ENCODE results near the gene PSD4.

The PSD4 gene

GRCh38 chr2:113203901-113204519, 30.2 kb downstream of the PSD4 start:
- peak; percentile 31 to 60 (median 51) for DNase-seq (ENCODE audit: low read depth in 3 of 3, low spot score in 1 of 3)

DNA sequence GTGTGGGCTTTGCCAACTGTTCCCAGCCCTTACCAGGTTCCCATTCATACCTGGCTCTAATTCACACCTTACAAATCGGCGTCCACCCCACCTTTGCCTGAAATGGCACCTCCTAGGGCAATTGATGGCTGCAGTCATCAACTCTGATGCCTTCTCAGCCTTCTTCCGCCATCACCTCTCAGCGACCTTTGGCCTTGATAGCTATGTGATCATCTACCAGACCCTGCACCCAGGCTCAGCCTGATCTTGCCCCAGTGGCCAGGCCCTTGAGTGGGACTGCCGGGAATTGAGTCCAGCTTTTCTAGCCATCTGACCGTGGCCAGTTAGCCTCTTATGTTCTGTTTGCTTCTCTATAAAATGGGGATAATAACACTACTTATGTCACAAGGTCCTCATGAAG, 32.5 kb downstream of the PSD4 start:
- no peak for DNase-seq (ENCODE audit: low read depth in 3 of 3, low spot score in 1 of 3)

- DNase-seq (ENCODE audit: low read depth in 3 of 3, low spot score in 1 of 3), result no peak
Observed at GRCh38 chr2:113207021-113207420, 33.2 kb downstream of the PSD4 start.

DNA sequence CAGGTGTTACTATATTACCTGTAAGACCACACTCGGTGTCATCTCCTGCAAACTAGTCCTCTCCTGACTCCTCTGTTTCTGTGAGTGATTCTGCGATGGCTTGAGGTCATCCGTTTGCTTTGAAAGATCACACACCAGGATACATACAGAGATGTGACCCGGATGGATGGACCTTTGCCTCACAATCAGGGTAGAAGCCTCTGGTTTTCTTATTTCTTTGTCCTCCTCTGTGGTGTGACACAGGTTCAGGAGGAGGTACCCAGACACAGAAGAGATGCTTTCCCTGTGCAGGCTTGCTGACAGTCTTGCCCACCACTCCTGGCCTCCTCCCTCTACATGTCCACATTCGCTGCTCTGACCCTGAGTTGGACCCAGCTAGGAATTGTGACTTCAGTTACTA, 34.6 kb downstream of the PSD4 start:
- DNase-seq (ENCODE audit: low read depth in 3 of 3, low spot score in 1 of 3), result no peak

- DNase-seq (ENCODE audit: low read depth in 3 of 3, low spot score in 1 of 3), result no peak
Observed at GRCh38 chr2:113209011-113209645, 35.4 kb downstream of the PSD4 start.

GRCh38 chr2:113209646-113210171, 35.9 kb downstream of the PSD4 start:
- no peak for DNase-seq (ENCODE audit: low read depth in 3 of 3, low spot score in 1 of 3)

DNA sequence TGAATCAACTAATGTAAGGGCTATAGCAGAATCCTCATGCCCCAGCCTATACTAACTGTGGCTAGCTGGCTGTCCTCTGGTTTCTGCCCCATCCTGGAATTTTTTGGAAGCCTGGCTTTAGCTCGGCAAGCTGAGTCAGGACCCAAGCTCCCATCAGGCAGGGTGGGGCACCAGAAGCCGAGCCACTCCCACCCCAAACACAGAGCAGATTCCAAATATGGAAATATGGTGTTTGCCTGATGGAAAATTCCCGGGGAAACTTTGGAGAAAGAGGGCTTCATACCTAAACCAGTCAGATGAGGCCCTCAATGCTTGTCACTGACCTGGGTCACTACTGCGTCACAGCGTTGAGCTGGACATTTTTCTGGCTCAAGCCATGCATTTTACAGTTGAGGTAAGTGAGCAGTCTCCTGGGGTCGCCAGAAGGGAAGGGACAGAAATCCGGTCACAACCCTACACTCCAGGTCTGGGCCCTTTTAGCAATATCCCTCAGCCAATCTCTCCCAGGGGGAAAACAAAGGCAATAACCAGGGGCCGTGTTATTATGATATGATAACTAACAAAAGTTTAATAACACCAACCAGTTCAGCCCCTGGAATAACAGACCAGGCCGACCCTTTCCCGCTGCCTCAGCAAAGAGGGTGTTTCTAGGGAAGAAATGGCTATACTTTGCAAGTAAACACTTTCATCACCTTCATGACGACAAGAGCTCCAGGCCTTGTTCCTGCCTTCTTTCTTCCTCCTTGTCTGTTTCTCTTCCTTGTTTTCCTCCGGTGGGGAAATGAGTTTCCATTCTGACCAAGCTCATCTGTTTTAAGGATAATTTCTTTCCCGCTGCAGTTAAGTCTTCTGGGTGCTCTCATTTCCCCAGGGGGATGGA, 37.7 kb downstream of the PSD4 start:
- no peak for DNase-seq (ENCODE audit: low read depth in 3 of 3, low spot score in 1 of 3)

GRCh38 chr2:113212245-113213060, 38.7 kb downstream of the PSD4 start:
- DNase-seq (ENCODE audit: low read depth in 3 of 3, low spot score in 1 of 3), result no peak

- no peak for DNase-seq (ENCODE audit: low read depth in 3 of 3, low spot score in 1 of 3)
Observed at GRCh38 chr2:113213061-113213930, 39.5 kb downstream of the PSD4 start.

- no peak for DNase-seq (ENCODE audit: low read depth in 3 of 3, low spot score in 1 of 3)
Observed at GRCh38 chr2:113214141-113214540, 40.4 kb downstream of the PSD4 start.

DNA sequence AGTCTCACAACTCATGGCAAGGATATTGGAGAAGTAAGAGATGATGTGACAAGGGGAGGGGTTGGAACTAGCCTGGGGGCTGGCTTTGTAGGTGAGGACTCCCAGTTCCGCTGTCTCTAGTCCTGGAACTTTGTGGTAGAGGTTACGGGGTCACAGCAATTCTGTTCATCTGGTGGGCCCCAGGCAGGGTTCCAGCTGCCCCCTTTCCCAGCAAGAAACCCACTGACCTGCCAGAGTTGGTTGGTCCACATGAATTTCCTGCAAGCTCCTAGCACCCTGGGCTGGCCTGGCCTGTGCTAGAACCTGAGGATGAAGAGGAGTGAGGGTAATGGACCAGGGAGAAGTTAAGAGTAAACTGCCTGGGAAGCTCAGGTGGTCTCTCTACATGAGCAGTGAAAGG, 41.3 kb downstream of the PSD4 start:
- DNase-seq (ENCODE audit: low read depth in 3 of 3, low spot score in 1 of 3), result no peak

DNA sequence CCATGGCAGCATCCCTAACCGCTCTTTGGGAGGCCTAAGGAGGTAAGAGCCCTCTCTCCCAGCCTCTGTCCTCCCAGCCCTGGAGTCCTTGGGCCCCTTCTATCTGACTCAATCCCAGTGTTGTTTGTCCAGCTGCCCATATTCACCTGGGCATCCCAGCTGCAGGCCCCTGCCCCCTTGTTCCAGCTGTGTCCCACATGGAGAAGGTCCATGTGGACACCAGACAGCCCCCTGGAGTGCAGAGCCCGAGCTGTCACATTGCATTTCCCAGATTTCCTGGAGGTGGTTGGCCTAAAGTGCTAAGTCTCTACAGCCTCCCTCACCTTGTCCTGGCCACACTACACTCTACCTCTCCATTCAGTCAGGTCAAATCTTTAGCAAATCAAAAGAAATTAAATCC, 42.5 kb downstream of the PSD4 start:
- DNase-seq (ENCODE audit: low read depth in 3 of 3, low spot score in 1 of 3), result no peak

DNA sequence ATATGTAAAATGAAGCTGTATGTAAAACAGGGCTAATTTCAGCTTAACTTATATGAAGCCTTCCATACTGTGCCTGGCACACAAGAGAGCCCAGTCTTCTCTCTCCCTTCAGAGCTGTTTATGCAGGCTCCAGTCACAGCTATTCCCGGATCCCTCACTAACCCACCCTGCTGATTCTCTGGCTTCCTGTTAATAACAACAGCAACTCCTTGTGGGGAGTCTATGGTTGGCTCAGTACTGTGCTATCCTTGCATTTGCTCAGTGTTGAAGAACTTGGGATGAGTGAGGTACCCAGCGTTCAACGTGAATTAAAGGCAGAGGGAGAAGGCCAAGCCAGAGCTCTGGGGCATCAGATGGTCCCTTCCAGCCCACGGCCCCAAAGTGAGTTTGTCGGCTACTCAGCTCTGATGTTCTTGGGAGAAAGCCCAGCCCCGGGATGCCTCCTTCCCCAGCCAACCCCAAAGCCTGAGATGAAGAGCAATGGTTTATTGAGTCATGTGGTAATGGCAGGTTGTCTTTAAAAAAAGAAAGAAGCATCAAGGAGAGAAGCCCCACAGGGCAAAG, 43.2 kb downstream of the PSD4 start:
- DNase-seq (ENCODE audit: low read depth in 3 of 3, low spot score in 1 of 3), result no peak

DNA sequence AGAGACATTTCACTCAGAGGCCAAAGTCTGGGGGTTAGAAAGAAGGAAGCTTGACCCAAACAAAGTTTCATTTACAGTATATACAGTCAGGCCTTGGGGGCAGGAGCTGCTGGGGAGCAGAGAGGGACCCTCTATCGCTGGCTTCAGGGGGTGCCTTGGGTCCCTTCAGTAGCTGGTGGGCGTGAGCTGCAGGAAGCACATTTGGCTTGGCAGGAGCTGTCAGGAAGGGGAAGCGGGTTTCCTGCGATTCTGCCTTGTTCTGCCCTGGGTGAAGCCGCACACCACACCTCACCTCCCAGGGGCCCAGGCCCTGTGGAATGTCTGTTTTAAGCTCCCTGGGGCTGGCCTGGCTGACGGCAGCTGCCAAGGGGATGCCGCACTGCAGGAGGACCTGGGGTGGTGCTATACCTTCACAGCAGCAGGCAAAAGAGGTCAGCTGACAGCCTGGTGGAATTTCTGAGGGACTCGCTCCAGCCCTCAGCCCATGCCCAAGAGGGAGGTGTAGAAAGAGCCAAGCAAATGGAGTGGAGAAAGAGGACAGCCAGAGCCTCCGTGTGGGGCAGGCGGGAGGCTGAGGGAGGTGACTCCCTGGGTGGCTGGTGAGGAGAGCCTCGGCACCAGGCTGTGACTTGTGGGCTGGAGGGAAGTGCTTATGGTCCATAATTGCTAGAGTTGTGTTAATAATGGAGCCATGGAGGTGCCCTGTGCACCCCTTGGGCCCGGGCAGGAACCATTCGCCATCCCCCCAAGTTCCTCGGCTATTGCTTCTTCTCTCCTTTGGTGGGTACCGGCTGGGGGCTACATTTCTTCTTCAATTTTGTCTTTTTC, 43.9 kb downstream of the PSD4 start:
- DNase-seq (ENCODE audit: low read depth in 3 of 3, low spot score in 1 of 3), result no peak

GRCh38 chr2:113218283-113219091, 44.7 kb downstream of the PSD4 start:
- DNase-seq (ENCODE audit: low read depth in 3 of 3, low spot score in 1 of 3), result no peak

DNA sequence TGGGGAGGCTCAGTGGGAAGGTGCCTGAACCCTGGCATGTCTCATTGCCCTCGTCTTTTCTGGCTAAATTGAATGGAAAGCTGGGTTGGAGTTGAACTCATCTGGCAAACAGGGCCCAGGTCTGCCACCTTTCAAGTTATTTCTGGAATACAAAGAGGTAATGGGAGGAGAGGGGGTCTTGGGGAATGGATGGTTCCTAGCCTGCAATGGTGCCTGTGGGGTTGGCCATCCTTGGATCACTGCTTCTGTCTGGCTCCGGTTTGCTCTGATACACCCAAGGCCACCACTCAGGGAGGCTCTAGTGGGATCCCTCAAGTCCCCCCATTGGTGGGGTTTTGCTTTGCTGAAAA, 45.3 kb downstream of the PSD4 start:
- no peak for DNase-seq (ENCODE audit: low read depth in 3 of 3, low spot score in 1 of 3)

DNA sequence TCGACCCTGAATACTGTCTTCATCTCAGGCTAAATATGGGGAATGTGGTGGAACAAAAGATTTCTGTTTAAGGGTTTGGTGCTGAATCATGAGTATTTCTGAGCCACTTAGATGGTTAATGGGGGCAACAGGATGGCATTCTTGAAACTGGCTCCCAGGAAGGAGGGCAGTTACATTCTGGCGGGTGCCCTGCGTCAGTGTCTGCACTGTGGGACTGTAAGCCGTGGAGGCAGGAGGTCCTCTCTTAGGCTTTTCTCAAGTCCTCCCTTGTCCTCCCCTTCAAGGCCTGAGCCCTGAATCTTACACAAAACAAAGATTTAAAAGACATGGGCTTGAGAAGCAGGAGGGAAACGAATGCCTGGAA, 45.7 kb downstream of the PSD4 start:
- DNase-seq (ENCODE audit: low read depth in 3 of 3, low spot score in 1 of 3), result no peak

DNA sequence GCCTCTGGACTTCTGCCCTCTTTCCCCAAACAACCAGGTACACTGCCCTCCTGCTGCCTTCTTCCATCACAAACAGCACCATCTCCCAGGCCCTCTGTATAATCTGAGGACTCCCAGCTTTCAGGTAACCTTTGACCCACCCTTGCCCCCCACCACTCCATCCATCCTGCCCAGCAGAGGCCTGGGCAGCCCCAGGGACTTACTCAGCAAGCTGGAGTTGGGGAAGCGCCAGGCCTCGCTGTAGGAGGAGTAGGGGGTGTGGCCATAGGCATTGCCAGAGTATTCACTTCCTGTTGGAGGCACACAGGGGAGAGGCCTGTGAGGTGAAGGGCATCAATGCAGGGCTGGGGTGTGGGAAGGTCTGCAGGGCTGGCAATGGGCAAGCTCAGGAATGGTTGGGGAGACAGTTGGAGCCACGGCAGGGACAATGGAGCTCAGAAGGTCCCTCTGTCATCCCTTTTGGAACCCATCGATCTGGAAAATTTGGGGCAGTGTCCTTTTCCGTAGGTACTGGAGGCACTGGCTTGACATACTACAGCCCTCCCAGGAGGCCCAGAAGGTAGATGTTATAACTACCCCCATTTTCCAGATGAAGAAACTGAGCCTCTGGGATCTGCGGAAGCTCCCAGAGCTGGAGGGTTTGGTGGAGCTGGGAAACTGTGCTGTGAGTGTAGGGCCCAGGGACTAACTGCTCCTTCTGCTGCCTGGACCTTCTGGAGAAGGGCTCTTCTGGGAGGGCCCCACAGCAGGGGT, 46.3 kb downstream of the PSD4 start:
- DNase-seq (ENCODE audit: low read depth in 3 of 3, low spot score in 1 of 3), result no peak

All from stimulated activated CD4-positive, alpha-beta T cell treated with anti-CD3 and anti-CD28 coated beads, TNF-alpha, amount 100 ng/mL, for 1 hour (primary cell).